ENCODE measurements around the gene MRPL12. TPM values are rescaled to one million over a fixed set of nuclear protein-coding genes. Genes with fewer than 3 reads are reported as not detected.

MRPL12 gene
- total and polyA plus RNA-seq, 9 of the 15 experiments (the other 6 are each of a cell fraction or from before 2014, with no cell fraction given) = 0.94 to 338 (median 100) TPM

GRCh38 chr17:81683584-81684441 is 19.4 kb upstream of the MRPL12 start, which contains the start of the genes ARL16 and HGS (continued):
- TF ChIP-seq CLOCK (CRISPR knock-in tag; IDR thresholded peaks at IDR 0.05; ENCODE audit: borderline replicate concordance) (no peak), HOXB6 (CRISPR knock-in tag; IDR thresholded peaks at IDR 0.05; ENCODE audit: borderline replicate concordance) (no peak), WHSC1 (IDR thresholded peaks at IDR 0.05; ENCODE audit: low read length) (no peak), ZBTB40 (IDR thresholded peaks at IDR 0.05) (peak; percentile 94), ZBTB40 (CRISPR knock-in tag; IDR thresholded peaks at IDR 0.05) (no peak), NFYB (IDR thresholded peaks at IDR 0.05; ENCODE audit: extremely low read depth, insufficient read length) (peak; percentile 94), SRSF9 (IDR thresholded peaks at IDR 0.05; ENCODE audit: borderline replicate concordance, low read depth, low read length) (no peak), RUNX1 (IDR thresholded peaks at IDR 0.05; ENCODE audit: low read depth) (no peak), TAF9B (IDR thresholded peaks at IDR 0.05; ENCODE audit: partially characterized antibody) (no peak), ZNF395 (CRISPR knock-in tag; IDR thresholded peaks at IDR 0.05) (no peak), TCFL5 (CRISPR knock-in tag; conservative IDR thresholded peaks at IDR 0.05) (no peak), IRF2 (CRISPR knock-in tag; IDR thresholded peaks at IDR 0.05) (no peak; the same call in 1 of the 2 replicates), FOXJ3 (CRISPR knock-in tag; IDR thresholded peaks at IDR 0.05) (no peak), MAX (CRISPR knock-in tag; IDR thresholded peaks at IDR 0.05) (peak; percentile 67; the same call in 1 of the 2 replicates)
